Measurements from ENCODE around the gene PKP3. TPM values are rescaled to one million over a fixed set of nuclear protein-coding genes. Genes with fewer than 3 reads are reported as not detected.

PKP3 gene
- total and polyA plus RNA-seq, 10 donors: 0.09 to 2.8 (median 0.44) TPM; not detected in 4

DNA sequence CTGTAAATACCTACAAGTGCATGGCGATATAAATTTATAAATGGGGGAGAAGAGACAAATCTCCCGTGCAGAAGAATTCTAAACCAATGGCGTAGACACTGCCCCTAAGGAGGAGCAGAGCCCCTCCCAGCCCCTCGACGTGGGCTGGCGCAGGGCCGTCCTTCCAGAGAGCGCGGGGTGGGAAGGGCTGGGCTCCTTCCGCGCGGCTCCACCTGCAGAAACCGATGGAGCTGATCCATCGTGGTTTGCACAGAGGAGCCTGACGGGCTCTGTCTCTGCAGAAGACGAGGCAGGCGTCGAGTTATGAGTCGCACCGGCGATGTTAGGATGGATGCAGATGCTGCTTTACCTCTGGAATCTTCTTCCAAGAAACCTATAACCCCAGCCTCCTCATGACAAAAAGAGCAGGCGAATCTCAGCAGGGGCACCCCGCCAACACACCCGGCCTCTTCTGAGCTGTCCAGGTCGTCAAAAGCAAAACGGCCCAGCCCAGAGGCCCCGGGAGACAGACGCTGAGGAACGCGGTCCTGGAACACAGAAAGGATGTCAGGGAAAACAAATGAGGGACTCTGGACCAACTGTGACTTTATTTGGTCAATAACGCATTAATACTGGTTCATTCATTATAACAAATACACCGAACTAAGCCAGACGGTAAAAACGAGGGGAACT, 35.7 kb upstream of the PKP3 start:
- WGBS, 5 donors: 58 to 80% (median 73%) methylated on average over 34 of the region's 34 CpGs
- Histone ChIP-seq H3K27ac (no peak overlapping the region), H3K4me3 (no peak overlapping the region), H3K36me3 (no peaks in the 10 kb centered on the region), H3K4me1 (peaks cover 2 to 29% (median 22%) of the 10 kb centered on the region in 6 donors), H3K27me3 (replicated peaks in 1 of 7) (no peaks in the 10 kb centered on the region), H3K9me3 (peaks cover 0 to 16% (median 12%) of the 10 kb centered on the region in 8 donors)
- DNase-seq: peak; percentile 61
- TF ChIP-seq POLR2AphosphoS5 (IDR thresholded peaks at IDR 0.05) (no peak), POLR2A (IDR thresholded peaks at IDR 0.05) (no peak)
- TF ChIP-seq, protein P1, sequence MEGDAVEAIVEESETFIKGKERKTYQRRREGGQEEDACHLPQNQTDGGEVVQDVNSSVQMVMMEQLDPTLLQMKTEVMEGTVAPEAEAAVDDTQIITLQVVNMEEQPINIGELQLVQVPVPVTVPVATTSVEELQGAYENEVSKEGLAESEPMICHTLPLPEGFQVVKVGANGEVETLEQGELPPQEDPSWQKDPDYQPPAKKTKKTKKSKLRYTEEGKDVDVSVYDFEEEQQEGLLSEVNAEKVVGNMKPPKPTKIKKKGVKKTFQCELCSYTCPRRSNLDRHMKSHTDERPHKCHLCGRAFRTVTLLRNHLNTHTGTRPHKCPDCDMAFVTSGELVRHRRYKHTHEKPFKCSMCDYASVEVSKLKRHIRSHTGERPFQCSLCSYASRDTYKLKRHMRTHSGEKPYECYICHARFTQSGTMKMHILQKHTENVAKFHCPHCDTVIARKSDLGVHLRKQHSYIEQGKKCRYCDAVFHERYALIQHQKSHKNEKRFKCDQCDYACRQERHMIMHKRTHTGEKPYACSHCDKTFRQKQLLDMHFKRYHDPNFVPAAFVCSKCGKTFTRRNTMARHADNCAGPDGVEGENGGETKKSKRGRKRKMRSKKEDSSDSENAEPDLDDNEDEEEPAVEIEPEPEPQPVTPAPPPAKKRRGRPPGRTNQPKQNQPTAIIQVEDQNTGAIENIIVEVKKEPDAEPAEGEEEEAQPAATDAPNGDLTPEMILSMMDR (IDR thresholded peaks at IDR 0.05 in 8 of 11, conservative IDR thresholded peaks at IDR 0.05 in 3 of 11): no peak
- intact Hi-C loops (cut with DNase I; ENCODE audit: low total_unique reads): loop anchor here (5.0 kb wide), 1 partner anchor 51 kb away; the partner anchor contains the start of gene IFITM2

DNA sequence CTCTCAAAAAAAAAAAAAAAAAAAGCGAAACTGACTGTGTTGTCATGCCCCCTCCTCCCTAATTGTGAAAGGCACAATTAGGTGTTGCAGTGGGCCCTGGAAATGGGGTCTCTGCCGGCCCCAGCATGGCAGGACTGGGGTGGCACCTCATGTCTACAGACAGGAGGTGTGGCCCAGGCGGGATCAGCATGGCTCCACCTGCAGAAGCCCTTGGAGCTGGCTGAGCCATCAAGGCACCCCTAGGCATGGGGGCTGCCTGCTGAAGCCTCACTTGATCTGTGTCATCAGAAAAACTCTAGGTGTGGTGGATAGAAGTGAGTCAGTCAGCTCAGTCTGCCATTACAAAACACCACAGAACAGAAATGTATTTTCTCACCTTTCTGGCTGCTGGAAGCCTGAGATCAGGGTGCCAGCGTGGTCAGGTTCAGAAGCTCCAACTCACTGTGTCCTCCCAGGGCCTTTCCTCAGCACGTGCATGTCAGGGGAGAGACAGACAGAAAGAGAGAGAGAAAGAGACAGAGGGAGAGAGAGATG, 34.8 kb upstream of the PKP3 start:
- Histone ChIP-seq H3K9me3 (peaks cover 0 to 16% (median 12%) of the 10 kb centered on the region in 8 donors), H3K27ac (peak overlapping the region in 1 of 8 donors; percentile 28), H3K4me1 (peaks cover 0 to 19% (median 14%) of the 10 kb centered on the region in 6 donors), H3K27me3 (replicated peaks in 1 of 7) (peaks cover 0 to 5% (median 0%) of the 10 kb centered on the region in 7 donors), H3K36me3 (no peaks in the 10 kb centered on the region), H3K4me3 (no peak overlapping the region)
- TF ChIP-seq, protein P1 (IDR thresholded peaks at IDR 0.05 in 8 of 11, conservative IDR thresholded peaks at IDR 0.05 in 3 of 11): no peak
- 70 to 77% (median 72%) methylated on average over 5 of the region's 5 CpGs for WGBS, 5 donors
- intact Hi-C loops (cut with DNase I; ENCODE audit: low total_unique reads): loop anchor here (5.0 kb wide), 1 partner anchor 52 kb away; the partner anchor contains the start of gene IFITM2
- peak; percentile 69 for DNase-seq

DNA sequence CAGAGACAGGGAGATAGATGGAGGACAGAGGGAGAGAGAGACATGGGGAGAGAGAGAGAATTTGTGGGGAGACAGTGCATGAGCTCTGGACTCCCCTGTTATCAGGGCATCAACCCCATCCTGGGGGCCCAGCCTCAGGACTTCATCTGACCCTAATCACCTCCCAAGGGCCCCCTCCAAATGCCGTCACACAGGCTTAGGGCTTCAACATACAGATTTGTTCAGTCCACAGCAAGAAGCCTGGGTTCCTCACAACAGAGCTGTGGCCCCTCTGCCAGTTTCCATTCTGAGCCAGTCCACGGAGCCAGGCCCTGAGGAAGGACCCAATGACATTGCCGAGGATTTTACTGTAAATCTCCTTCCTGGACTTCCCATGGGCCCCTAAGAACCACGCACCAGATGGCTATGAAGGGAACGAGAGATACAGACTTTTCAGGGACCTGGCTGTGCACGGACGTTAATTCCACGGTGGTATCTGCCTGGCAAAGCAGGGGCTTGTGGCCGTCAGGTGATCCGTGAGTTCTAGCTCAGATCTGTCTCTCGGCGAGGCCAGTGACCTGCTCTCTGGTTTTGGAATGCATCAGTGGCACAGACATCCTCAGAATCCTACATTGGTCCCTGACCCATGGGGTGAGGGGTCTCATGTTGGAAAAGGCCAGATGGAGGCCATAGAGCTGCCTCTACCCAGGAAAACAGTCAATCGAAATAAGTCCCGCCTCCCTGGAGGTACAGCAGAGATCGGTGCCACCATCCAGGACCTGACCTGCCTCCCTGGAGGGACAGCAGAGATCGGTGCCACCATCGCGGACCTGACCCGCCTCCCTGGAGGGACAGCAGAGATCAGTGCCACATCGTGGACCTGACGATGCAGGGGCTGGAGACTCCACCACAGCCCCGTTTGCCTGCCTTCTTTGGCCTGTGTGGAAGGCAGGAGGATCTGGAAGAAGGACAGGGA, 33.4 kb upstream of the PKP3 start:
- Histone ChIP-seq H3K9me3 (peaks cover 0 to 16% (median 12%) of the 10 kb centered on the region in 8 donors), H3K4me1 (peaks cover 0 to 8% (median 4%) of the 10 kb centered on the region in 6 donors), H3K4me3 (no peak overlapping the region), H3K36me3 (no peaks in the 10 kb centered on the region), H3K27ac (no peak overlapping the region), H3K27me3 (replicated peaks in 1 of 7) (peaks cover 0 to 19% (median 4%) of the 10 kb centered on the region in 7 donors)
- DNase-seq: peak; percentile 68
- TF ChIP-seq, protein P1 (IDR thresholded peaks at IDR 0.05 in 8 of 11, conservative IDR thresholded peaks at IDR 0.05 in 3 of 11): no peak
- TF ChIP-seq POLR2A (IDR thresholded peaks at IDR 0.05): no peak
- no peak for TF ChIP-seq POLR2AphosphoS5 (IDR thresholded peaks at IDR 0.05)
- intact Hi-C loops (cut with DNase I; ENCODE audit: low total_unique reads): loop anchor here (10.0 kb wide), 1 partner anchor 106 kb away; no protein-coding TSS in a partner anchor
- 83 to 90% (median 85%) methylated on average over 17 to 22 of the region's 22 CpGs for WGBS, 5 donors

All from spleen (tissue), 11 donors.